T47D (cell line): Measurements from ENCODE around the gene ASB8.

ENCODE experiments used
- DNase-seq, 2 experiments: peaks; one replicate each; pipeline versions ENCODE4 v3.0.0 to v3.0.0-alpha.2; 2011 to 2012; ENCODE audit warnings: low read depth in 1 of 2, low spot score in 1 of 2
- JUND ChIP-seq: IDR thresholded peaks from 2 replicates; pipeline ENCODE4 v1.6.1; 2012; ENCODE audit warnings: low read depth
- in situ Hi-C: cut with HindIII; loops from 2 replicates; pipeline ENCODE4 v1.10.0; 2016; ENCODE audit warnings: low sequenced_read_pairs, low pct_unique_long_range_greater_than_20kb

The ASB8 gene

GRCh38 chr12:48191096-48191495 is 33.8 kb upstream of the ASB8 start:
- in situ Hi-C loops: no loop called here
- no peak for TF ChIP-seq JUND
- no peak for DNase-seq

- in situ Hi-C loops: no loop called here
- no peak for TF ChIP-seq JUND
- peak; percentile 72 to 85 for DNase-seq
Observed at GRCh38 chr12:48189331-48190125, 32.2 kb upstream of the ASB8 start.

DNA sequence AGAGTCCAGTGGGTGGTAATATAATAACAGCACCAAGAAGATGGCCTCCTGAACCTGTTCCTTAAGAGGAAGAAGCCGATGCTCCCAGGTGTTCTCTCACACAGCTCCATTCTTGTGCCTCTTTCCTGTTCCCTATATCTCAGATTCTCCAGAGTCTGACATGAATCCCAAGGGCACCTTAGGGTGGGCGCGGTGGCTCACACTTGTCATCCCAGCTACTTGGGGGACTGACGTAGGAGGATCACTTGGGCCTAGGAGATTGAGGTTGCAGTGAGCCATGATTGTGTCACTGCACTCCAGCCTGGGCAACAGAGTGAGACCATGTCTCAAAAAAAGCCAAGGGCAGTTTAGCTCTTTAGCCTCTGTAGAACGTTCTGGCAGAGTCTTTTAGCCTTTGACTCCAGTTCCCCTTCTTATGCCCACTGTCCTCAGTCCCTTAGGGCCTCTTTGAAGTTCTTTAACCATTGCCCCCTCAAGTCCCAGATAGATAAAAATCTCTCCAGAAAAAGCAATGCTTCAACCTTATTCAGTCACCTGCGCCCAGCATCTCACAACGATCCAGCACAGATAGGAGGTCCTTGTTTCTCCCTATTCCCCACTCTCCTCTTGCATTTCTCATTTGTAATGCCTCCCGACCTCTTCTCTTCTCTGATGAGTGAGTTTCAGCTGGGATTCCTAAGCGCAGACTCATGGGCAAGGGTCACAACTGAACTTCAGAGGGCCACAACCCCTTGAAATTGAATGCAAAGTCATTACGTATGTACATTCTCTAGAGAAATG is 30.8 kb upstream of the ASB8 start:
- no peak for TF ChIP-seq JUND
- DNase-seq: no peak
- in situ Hi-C loops: no loop called here

DNA sequence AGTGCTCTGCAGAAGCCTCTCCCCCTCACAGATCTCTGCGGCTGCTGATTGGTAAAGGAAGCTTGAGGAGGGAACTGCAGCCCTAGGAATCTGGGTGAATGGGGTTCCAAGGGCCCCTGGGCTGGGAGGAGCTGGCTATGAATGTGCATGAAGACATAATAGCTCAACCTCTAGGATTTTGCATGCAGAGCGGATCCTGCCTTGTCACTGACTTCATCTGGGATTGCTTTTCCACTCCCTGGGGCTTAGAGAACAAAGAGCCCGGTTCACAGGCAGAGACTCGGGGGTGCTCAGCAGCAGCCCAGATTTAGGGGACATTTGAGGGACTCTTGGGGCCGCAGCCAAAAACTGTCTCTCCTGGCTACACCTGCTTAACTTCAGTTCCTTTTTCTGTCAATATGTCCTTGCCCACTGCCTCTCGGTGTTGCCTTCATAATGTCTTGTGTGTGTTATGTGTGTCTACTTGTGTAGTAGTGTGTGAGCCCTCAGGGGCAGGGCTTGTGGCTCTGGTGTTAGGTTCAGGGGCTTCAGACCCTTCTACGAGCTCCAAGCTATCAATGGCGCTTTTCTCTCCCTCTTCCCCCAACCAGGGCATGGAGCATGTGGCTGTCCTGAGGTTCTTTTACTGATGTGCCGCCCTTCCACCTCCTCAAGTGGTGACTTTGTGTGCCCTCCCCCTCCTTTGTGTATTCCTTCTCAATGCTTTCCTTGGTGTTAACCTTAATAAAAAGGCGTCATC is 28.0 kb upstream of the ASB8 start:
- no peak for DNase-seq
- no peak for TF ChIP-seq JUND
- in situ Hi-C loops: no loop called here

DNA sequence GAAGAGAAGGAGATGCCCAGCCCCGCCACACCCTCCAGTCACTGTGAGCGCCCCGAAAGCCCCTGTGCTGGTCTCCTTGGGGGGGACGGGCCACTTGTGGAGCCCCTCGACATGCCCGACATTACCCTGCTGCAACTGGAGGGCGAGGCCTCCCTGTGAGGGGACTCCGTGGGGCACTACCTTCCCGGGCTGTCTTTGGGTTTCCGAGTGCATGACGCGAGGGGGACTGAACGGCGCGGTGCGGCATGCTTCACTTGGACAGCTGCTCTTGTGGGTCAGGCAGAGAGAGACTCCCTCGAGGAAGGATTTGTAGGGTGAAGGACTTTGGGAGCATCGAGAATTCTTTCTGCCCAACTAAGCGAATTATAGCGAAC is 27.2 kb upstream of the ASB8 start:
- TF ChIP-seq JUND: no peak
- no peak for DNase-seq
- in situ Hi-C loops: no loop called here

DNA sequence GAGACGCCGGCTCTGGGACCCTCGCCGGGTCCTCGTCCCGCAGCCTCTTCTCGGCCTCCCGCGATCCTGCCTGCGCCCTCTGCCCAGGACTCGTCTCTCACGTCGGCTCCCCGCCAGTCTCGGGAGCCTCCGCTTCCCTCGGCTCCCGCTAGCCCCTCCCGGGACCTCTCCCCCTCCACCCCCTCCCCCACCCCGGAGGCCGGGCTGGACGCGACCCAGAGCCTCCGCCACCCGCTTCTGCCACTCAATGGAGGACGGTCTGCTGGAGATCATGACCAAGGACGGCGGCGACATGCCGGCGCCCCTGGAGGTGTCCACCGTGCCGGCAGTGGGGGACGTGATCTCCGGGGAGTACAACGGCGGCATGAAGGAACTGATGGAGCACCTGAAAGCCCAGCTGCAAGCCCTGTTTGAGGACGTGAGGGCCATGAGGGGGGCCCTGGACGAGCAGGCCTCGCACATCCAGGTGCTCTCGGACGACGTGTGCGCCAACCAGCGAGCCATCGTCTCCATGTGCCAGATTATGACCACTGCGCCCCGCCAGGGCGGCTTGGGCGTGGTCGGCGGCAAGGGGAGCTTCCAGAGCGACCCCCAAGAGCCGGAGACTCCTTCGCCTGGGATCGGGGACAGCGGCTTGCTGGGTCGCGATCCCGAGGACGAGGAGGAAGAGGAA is 26.7 kb upstream of the ASB8 start:
- no peak for TF ChIP-seq JUND
- in situ Hi-C loops: no loop called here
- DNase-seq: no peak

- TF ChIP-seq JUND: no peak
- DNase-seq: peak; percentile 62 to 70
- in situ Hi-C loops: no loop called here
Observed at GRCh38 chr12:48183091-48183875, 26.0 kb upstream of the ASB8 start, which contains the start of gene CCDC184. CCDC184 (plus strand) TSS chr12:48183644; CDS start chr12:48184123, 479 bp downstream.

DNA sequence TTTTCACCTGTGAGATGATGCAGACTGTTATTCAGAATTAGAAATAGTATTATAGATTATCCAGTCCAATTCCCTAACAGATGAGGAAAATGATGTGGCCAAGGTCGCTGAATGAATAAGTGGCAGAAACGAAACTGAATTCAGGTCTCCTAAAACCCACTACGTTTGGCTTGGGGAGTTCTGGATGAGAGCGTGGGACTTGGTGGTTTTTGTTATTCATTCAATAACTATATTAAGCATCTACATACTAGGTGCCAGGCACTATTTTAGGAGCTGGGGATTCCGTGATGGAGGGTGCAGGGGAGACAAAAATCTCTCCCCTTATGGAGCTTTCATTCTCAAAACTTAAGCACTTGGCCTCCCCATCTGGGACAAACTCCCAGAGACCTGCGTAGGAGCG is 25.3 kb upstream of the ASB8 start:
- in situ Hi-C loops: no loop called here
- no peak for DNase-seq
- TF ChIP-seq JUND: no peak

DNA sequence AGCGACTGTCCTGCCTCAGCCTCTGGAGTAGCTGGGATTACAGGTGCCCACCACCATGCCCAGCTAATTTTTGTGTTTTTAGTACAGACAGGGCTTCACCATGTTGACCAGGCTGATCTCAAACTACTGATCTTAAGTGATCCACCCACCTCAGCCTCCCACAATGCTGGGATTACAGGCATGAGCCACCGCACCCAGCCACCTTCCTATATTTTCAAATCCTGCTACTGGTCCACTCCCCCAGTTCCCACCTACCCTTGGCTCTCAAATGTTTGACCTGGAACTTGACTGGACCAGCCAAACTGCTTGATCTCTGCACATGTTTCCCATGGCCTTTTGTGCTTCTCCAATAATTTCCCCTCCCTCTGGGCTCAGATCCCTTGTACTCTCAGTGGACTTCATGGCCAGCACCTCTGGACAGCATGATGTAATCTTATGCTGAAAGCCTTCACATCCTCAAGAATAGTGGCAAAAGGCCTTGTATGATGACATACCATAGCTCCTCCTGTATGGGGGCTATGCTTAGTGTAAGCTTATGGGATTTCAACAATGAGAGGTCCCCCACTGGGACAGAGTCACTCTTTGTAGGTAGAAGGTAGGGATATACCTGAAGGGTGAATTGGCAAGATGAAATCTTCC is 23.7 kb upstream of the ASB8 start:
- no peak for DNase-seq
- no peak for TF ChIP-seq JUND
- in situ Hi-C loops: no loop called here

DNA sequence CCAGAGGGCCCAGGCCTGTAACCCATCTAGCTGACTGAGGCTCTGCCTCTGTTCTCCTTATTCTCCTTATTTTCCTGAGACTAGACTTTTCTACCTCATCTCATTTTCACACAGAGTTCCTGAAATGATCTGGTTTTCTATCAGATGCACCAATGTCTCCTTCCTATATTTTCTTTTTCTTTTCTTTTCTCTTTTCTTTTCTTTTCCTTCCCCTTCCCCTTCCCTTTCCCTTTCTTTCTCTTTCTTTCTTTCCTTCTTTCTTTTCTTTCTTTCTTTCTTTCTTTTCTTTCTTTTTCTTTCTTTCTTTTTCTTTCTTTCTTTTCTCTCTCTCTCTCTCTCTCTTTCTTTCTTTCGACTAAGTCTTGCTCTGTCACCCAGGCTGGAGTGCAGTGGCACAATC is 23.1 kb upstream of the ASB8 start:
- DNase-seq: no peak
- no peak for TF ChIP-seq JUND
- in situ Hi-C loops: no loop called here

- in situ Hi-C loops: no loop called here
- DNase-seq: no peak
- no peak for TF ChIP-seq JUND
Observed at GRCh38 chr12:48179466-48179865, 22.2 kb upstream of the ASB8 start.

DNA sequence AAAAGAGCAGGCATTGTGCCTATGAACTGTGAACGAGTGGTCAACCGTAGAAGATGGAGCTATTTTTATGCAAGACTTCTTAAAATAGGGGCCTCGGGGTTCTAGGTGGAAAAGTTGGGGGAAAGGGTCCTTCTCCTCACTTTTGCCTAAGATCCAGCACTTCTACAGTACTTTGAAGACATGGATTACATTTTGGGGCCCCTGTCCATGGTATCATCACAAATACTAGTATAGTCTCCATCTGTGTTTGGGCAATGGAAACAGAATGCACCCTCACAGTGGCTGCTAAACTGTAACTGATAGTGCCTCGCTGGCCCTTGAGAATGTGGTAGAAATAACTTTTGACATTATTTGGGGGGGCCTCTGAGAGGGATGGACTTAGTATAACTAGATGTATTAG is 20.7 kb upstream of the ASB8 start:
- DNase-seq: no peak
- no peak for TF ChIP-seq JUND
- in situ Hi-C loops: no loop called here
